PC-3 (cell line): ENCODE data around the gene MLLT10. TPM values are rescaled to one million over a fixed set of nuclear protein-coding genes. Genes with fewer than 3 reads are reported as not detected.
A peak's percentile ranks its signal among the peaks of the same experiment; 100 is the strongest.

Experiments used
- ATAC-seq: fragments of 200-7000 bp; cut with Tn5 transposase; 2 replicates; pipeline ENCODE4 v1.9.1; 2020; ENCODE audit warnings: mild to moderate bottlenecking, moderate library complexity
- BruUV-seq: library from RNA; stranded (reverse); fragments of 400-500 nt; replicated peaks from 2 replicates; lab custom pipeline; 2021; lab: Mats Ljungman, UMichigan
- CTCF ChIA-PET: fragments of 300-600 bp; sonication (Branson Sonifier 250); formaldehyde crosslinking; loops from one replicate; lab custom pipeline; 2022; ENCODE audit warnings: antibody characterized with exemption; lab: Charles Lee
- POLR2A ChIA-PET: fragments of 300-600 bp; sonication (Branson Sonifier 250); formaldehyde crosslinking; loops from one replicate; lab custom pipeline; 2022; ENCODE audit warnings: antibody characterized with exemption; ENCODE audit not compliant: unreplicated experiment; lab: Charles Lee
- DNase-seq: peaks from one replicate; pipeline ENCODE4 v3.0.0-alpha.2; 2015
- H2AFZ ChIP-seq: fragments of 300-600 bp; sonication (generic); 2 replicates; pipeline ENCODE4 v1.6.0; 2016; ENCODE audit warnings: antibody characterized with exemption, low read length
- H3F3A ChIP-seq: fragments of 300-600 bp; sonication (generic); one replicate; pipeline ENCODE4 v1.6.0; 2017; ENCODE audit warnings: antibody characterized with exemption, low read length, control low read depth, mild to moderate bottlenecking; ENCODE audit not compliant: unreplicated experiment
- H3K27ac ChIP-seq: fragments of 300-600 bp; sonication (generic); 2 replicates; pipeline ENCODE4 v1.5.1; 2016; ENCODE audit warnings: mild to moderate bottlenecking, low read length
- H3K27me3 ChIP-seq: fragments of 300-600 bp; sonication (generic); 2 replicates; pipeline ENCODE4 v1.6.1; 2016; ENCODE audit warnings: low read length, mixed read lengths
- H3K36me3 ChIP-seq: fragments of 300-600 bp; sonication (generic); 2 replicates; pipeline ENCODE4 v1.6.1; 2016; ENCODE audit warnings: low read depth, mixed run types, low read length, mixed read lengths
- H3K4me1 ChIP-seq: fragments of 300-600 bp; sonication (generic); 2 replicates; pipeline ENCODE4 v1.5.1; 2016; ENCODE audit warnings: low read length; ENCODE audit not compliant: insufficient read depth
- H3K4me2 ChIP-seq: fragments of 300-600 bp; sonication (generic); 2 replicates; pipeline ENCODE4 v1.6.0; 2016; ENCODE audit warnings: low read length
- H3K4me3 ChIP-seq: fragments of 300-600 bp; sonication (generic); 2 replicates; pipeline ENCODE4 v1.5.1; 2016; ENCODE audit warnings: mild to moderate bottlenecking, low read length, mixed read lengths
- H3K79me2 ChIP-seq: fragments of 300-600 bp; sonication (generic); 2 replicates; pipeline ENCODE4 v1.6.1; 2017; ENCODE audit warnings: low read length, mixed read lengths
- H3K9ac ChIP-seq: fragments of 300-600 bp; sonication (generic); 2 replicates; pipeline ENCODE4 v1.6.0; 2016; ENCODE audit warnings: mild to moderate bottlenecking, low read length
- H3K9me2 ChIP-seq: fragments of 300-600 bp; sonication (generic); replicated peaks from 2 replicates; pipeline ENCODE4 v1.6.1; 2016; ENCODE audit warnings: mixed run types, low read length, mixed read lengths
- H3K9me3 ChIP-seq: fragments of 300-600 bp; sonication (generic); 2 replicates; pipeline ENCODE4 v1.6.1; 2016; ENCODE audit warnings: low read length, mixed read lengths
- H4K20me1 ChIP-seq: fragments of 300-600 bp; sonication (generic); 2 replicates; pipeline ENCODE4 v1.6.1; 2016; ENCODE audit warnings: low read length, mixed read lengths
- CTCF ChIP-seq: fragments of 300-600 bp; sonication (generic); conservative IDR thresholded peaks from 2 replicates; pipeline ENCODE4 v1.5.1; 2017; ENCODE audit warnings: antibody characterized with exemption, low read depth, mild to moderate bottlenecking, low read length
- EZH2 ChIP-seq: fragments of 300-600 bp; sonication (generic); IDR thresholded peaks from one replicate; pipeline ENCODE4 v1.6.1; 2017; ENCODE audit warnings: antibody characterized with exemption, mild to moderate bottlenecking, low read length; ENCODE audit not compliant: unreplicated experiment
- EZH2phosphoT487 ChIP-seq: fragments of 300-600 bp; sonication (generic); IDR thresholded peaks from 2 replicates; pipeline ENCODE4 v1.6.1; 2018; ENCODE audit warnings: mild to moderate bottlenecking, antibody characterized with exemption, low read length, borderline replicate concordance
- intact Hi-C: fragments of 100-400 bp; cut with micrococcal nuclease; formaldehyde crosslinking; loops from 2 replicates; pipeline ENCODE4 v1.9.0; 2023
- total RNA-seq: library from RNA; depleted of rRNA; stranded (reverse); fragments of >200 nt; gene quantifications from 2 replicates; pipeline ENCODE4 v1.2.3, GENCODE V29; 2014

The MLLT10 gene
- total RNA-seq, 1 experiment from 2014 or later = 32.5 TPM

GRCh38 chr10:21746118-21746517, 212.1 kb downstream of the MLLT10 start:
- ATAC-seq = no peak
- H3K4me2 ChIP-seq = no peak overlapping the region
- intact Hi-C loops = loop anchor here (10.0 kb wide), 1 partner anchor 209 kb away; no protein-coding TSS in a partner anchor
- H3K9me2 ChIP-seq = no peaks in the 10 kb centered on the region
- CTCF ChIA-PET = no interaction called here
- no TSS peak for BruUV-seq
- DNase-seq = no peak
- peaks cover 57% of the 10 kb centered on the region for H3K4me1 ChIP-seq
- no peaks in the 10 kb centered on the region for H3K27me3 ChIP-seq
- no peaks in the 10 kb centered on the region for H3K79me2 ChIP-seq
- H3K9ac ChIP-seq = no peak overlapping the region
- no peaks in the 10 kb centered on the region for H3K9me3 ChIP-seq
- no peak overlapping the region for H3K4me3 ChIP-seq
- POLR2A ChIA-PET = no interaction called here
- H3K27ac ChIP-seq = no peak overlapping the region
- TF ChIP-seq EZH2 (no peak), EZH2phosphoT487 (no peak), CTCF (no peak)
- H2AFZ ChIP-seq = no peak overlapping the region
- no peaks in the 10 kb centered on the region for H4K20me1 ChIP-seq
- peaks cover 7% of the 10 kb centered on the region for H3F3A ChIP-seq
- H3K36me3 ChIP-seq = peaks cover 11% of the 10 kb centered on the region; the same call in 1 of the 2 replicates

DNA sequence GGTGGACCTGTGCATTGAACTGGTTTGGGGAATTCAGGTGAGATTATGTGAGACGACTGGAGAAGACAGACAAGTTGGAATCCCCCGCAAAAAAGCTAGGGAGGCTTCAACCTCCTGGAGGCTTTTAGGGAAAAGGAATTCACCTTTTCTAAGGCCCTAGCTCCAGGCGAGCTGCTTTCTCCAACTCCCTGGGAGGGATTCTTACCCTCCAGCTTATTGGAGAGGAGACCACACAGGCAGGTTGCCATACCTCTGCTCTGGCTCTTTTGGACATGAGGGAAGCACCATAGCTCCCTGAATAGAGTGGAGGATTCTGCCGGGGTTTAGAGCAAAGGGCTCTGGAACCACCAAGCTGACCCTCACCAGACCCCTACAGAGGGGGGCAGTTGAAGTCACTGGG, 213.8 kb downstream of the MLLT10 start:
- Histone ChIP-seq H3K79me2 (no peaks in the 10 kb centered on the region), H3F3A (peaks cover 7% of the 10 kb centered on the region), H3K4me1 (peaks cover 63% of the 10 kb centered on the region), H3K9ac (no peak overlapping the region), H4K20me1 (no peaks in the 10 kb centered on the region), H3K27ac (no peak overlapping the region), H3K9me3 (no peaks in the 10 kb centered on the region), H3K9me2 (no peaks in the 10 kb centered on the region), H3K4me3 (no peak overlapping the region), H3K27me3 (no peaks in the 10 kb centered on the region), H3K4me2 (no peak overlapping the region), H2AFZ (no peak overlapping the region), H3K36me3 (0 out of 2 replicates have a peak, but pooled peaks cover 5% of the 10 kb centered on the region)
- ATAC-seq (no peak), DNase-seq (no peak)
- intact Hi-C loops = loop anchor here (10.0 kb wide), 1 partner anchor 207 kb away; no protein-coding TSS in a partner anchor
- ChIA-PET CTCF (no interaction called here), POLR2A (no interaction called here)
- TF ChIP-seq EZH2phosphoT487 (no peak), EZH2 (no peak), CTCF (no peak)
- BruUV-seq = no TSS peak

DNA sequence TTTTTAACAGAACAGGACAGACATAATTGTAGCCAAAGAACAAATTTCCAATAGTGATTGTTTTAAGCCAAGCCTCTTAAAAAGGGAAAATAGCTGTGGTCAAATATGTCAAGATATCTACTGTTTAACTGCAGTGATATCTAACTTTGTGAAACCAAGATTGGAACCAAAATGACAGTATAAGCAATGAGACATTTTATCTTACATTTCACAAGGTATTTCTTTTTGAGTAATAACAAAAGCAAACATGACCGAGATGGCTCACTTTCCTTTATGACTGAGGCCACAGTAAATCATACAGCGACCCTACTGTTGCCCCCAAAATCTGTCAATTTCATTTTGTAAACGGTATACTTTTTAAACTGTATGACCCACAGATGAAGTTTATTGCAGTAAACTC, 215.8 kb downstream of the MLLT10 start:
- H3K4me3 ChIP-seq = peak overlapping the region; percentile 13; the same call in 1 of the 2 replicates
- H3K4me1 ChIP-seq = peaks cover 47% of the 10 kb centered on the region
- peak; percentile 60 for DNase-seq
- no peaks in the 10 kb centered on the region for H3K27me3 ChIP-seq
- H3K79me2 ChIP-seq = no peaks in the 10 kb centered on the region
- BruUV-seq = no TSS peak
- ChIA-PET CTCF (no interaction called here), POLR2A (interaction anchor here (0.5 kb wide), 1 partner anchor 434 kb away, joined by 4 read pairs; no protein-coding TSS in a partner anchor)
- H3K36me3 ChIP-seq = no peaks in the 10 kb centered on the region
- no peak overlapping the region for H2AFZ ChIP-seq
- H4K20me1 ChIP-seq = no peaks in the 10 kb centered on the region
- H3K4me2 ChIP-seq = peak overlapping the region; percentile 49
- peaks cover 7% of the 10 kb centered on the region for H3F3A ChIP-seq
- TF ChIP-seq EZH2phosphoT487 (no peak), CTCF (no peak), EZH2 (no peak)
- peak overlapping the region; percentile 100 for H3K27ac ChIP-seq
- no peaks in the 10 kb centered on the region for H3K9me2 ChIP-seq
- H3K9me3 ChIP-seq = no peaks in the 10 kb centered on the region
- intact Hi-C loops = loop anchor here (10.0 kb wide), 1 partner anchor 205 kb away; no protein-coding TSS in a partner anchor
- H3K9ac ChIP-seq = peak overlapping the region; percentile 88
- peak; percentile 18; the same call in 1 of the 2 replicates for ATAC-seq
